Fibroblast of lung (primary cell): ENCODE measurements around the gene SCYL1. TPM values are rescaled to one million over a fixed set of nuclear protein-coding genes. Genes with fewer than 3 reads are reported as not detected.
A peak's percentile ranks its signal among the peaks of the same experiment; 100 is the strongest.
"Not testable (repeated sequence)": the region's sequence is repeated elsewhere in the genome, so short reads cannot be mapped to it uniquely, and the experiment has no call there.

ENCODE experiments used
- DNase-seq, 2 donors: peaks; one replicate each; pipeline versions ENCODE4 v3.0.0 to v3.0.0-alpha.2; 2010; ENCODE audit warnings: low read depth in 2 of 2
- H2AFZ ChIP-seq: 2 replicates; pipeline ENCODE4 v1.5.1; 2012; ENCODE audit warnings: low read length, control low read depth, inconsistent platforms
- H3K27ac ChIP-seq: 2 replicates; pipeline ENCODE4 v1.5.1; 2011; ENCODE audit warnings: low read length, control low read depth; ENCODE audit not compliant: insufficient read depth
- H3K27me3 ChIP-seq: 2 replicates; pipeline ENCODE4 v1.5.1; 2011; ENCODE audit warnings: mild to moderate bottlenecking, low read length; ENCODE audit not compliant: control insufficient read depth, insufficient read depth
- H3K36me3 ChIP-seq: 2 replicates; pipeline ENCODE4 v1.5.1; 2011; ENCODE audit warnings: low read length; ENCODE audit not compliant: control insufficient read depth, insufficient read depth
- H3K4me1 ChIP-seq: 2 replicates; pipeline ENCODE4 v1.5.1; 2011; ENCODE audit warnings: low read length; ENCODE audit not compliant: control insufficient read depth, insufficient read depth; ENCODE audit errors: extremely low read depth
- H3K4me2 ChIP-seq: 2 replicates; pipeline ENCODE4 v1.5.1; 2011; ENCODE audit warnings: low read length, control low read depth; ENCODE audit not compliant: insufficient read depth; ENCODE audit errors: extremely low read depth
- H3K4me3 ChIP-seq, 4 experiments: fragments of 200-600 bp in 1 of 4; sonication (generic) in 1 of 4; replicated peaks in 1 of 4; 2 replicates each; pipeline ENCODE4 v1.5.1; 2011 to 2016; ENCODE audit warnings: low read length in 4 of 4, low read depth in 3 of 4, mild to moderate bottlenecking in 3 of 4, control low read depth in 2 of 4, inconsistent platforms in 1 of 4, mixed read lengths in 1 of 4; ENCODE audit not compliant: insufficient read depth in 1 of 4; ENCODE audit errors: control extremely low read depth in 1 of 4
- H3K79me2 ChIP-seq: 2 replicates; pipeline ENCODE4 v1.5.1; 2012; ENCODE audit warnings: mild to moderate bottlenecking, low read length, inconsistent platforms; ENCODE audit not compliant: control insufficient read depth, insufficient read depth
- H3K9ac ChIP-seq: 2 replicates; pipeline ENCODE4 v1.5.1; 2011; ENCODE audit warnings: mild to moderate bottlenecking, low read length, control low read depth; ENCODE audit not compliant: insufficient read depth
- H3K9me3 ChIP-seq: 2 replicates; pipeline ENCODE4 v1.5.1; 2012; ENCODE audit warnings: low read depth, low read length; ENCODE audit not compliant: control insufficient read depth, insufficient read depth
- H4K20me1 ChIP-seq: 2 replicates; pipeline ENCODE4 v1.5.1; 2011; ENCODE audit warnings: low read length; ENCODE audit not compliant: control insufficient read depth, insufficient read depth; ENCODE audit errors: extremely low read depth
- CTCF ChIP-seq, 2 donors: IDR thresholded peaks in 1 of 2; conservative IDR thresholded peaks in 1 of 2; 1 replicate in 1 of 2; 2 replicates in 1 of 2; pipeline ENCODE4 v1.5.1; 2011 to 2012; ENCODE audit warnings: low read length in 2 of 2, control low read depth in 1 of 2, inconsistent platforms in 1 of 2, low read depth in 1 of 2, mild to moderate bottlenecking in 1 of 2
- EZH2 ChIP-seq: IDR thresholded peaks from 2 replicates; pipeline ENCODE4 v1.5.1; 2012; ENCODE audit warnings: low read length, control low read depth, mild to moderate bottlenecking; ENCODE audit errors: missing control alignments
- polyA plus RNA-seq, 2 donors: library from polyadenylated mRNA; depleted of rRNA in 1 of 2; stranded (reverse) in 1 of 2; unstranded in 1 of 2; fragments of >200 nt; gene quantifications; 2 replicates each; pipeline ENCODE4 v1.2.1, GENCODE V29; 2011 to 2012; ENCODE audit warnings: missing spikeins in 1 of 2
- total RNA-seq: library from RNA; depleted of rRNA; stranded (reverse); fragments of >200 nt; gene quantifications from 2 replicates; pipeline ENCODE4 v1.2.1, GENCODE V29; 2014

SCYL1 gene
- total and polyA plus RNA-seq, 2 donors (not counting 1 experiment from before 2014, with no cell fraction given): 58.2 to 84.6 TPM

- peaks cover 64% of the 10 kb centered on the region for H3K79me2 ChIP-seq
- H4K20me1 ChIP-seq: peaks cover 11% of the 10 kb centered on the region
These were observed 19.2 kb upstream of the SCYL1 start for GRCh38 chr11:65505466-65506289.

GRCh38 chr11:65506290-65506771 lies 18.6 kb upstream of the SCYL1 start:
- TF ChIP-seq EZH2 (no peak), CTCF (conservative IDR thresholded peaks at IDR 0.05 in 1 of 2, IDR thresholded peaks at IDR 0.05 in 1 of 2; ENCODE audit: low read depth in 1 of 2, low read length in 2 of 2) (no peak)
- H3K9ac ChIP-seq: peak overlapping the region; percentile 62
- H3K4me2 ChIP-seq: peak overlapping the region; percentile 79
- H3K36me3 ChIP-seq: peaks cover 5% of the 10 kb centered on the region
- H2AFZ ChIP-seq: no peak overlapping the region
- no peaks in the 10 kb centered on the region for H3K4me1 ChIP-seq
- peaks cover 11% of the 10 kb centered on the region for H4K20me1 ChIP-seq
- H3K27ac ChIP-seq: peak overlapping the region; percentile 100
- H3K27me3 ChIP-seq: no peaks in the 10 kb centered on the region
- no peak for DNase-seq
- H3K79me2 ChIP-seq: peaks cover 58% of the 10 kb centered on the region
- H3K9me3 ChIP-seq: no peaks in the 10 kb centered on the region
- peak overlapping the region; percentile 72 to 98 (median 76) for H3K4me3 ChIP-seq

More at GRCh38 chr11:65505466-65506289, 19.2 kb upstream of the SCYL1 start:
- H3K4me1 ChIP-seq: no peaks in the 10 kb centered on the region
- peak overlapping the region; percentile 100 for H3K27ac ChIP-seq
- no peaks in the 10 kb centered on the region for H3K9me3 ChIP-seq
- peak overlapping the region; percentile 72 to 98 (median 76) for H3K4me3 ChIP-seq
- H3K36me3 ChIP-seq: peaks cover 5% of the 10 kb centered on the region
- H3K4me2 ChIP-seq: peak overlapping the region; percentile 79
- TF ChIP-seq EZH2 (no peak), CTCF (conservative IDR thresholded peaks at IDR 0.05 in 1 of 2, IDR thresholded peaks at IDR 0.05 in 1 of 2; ENCODE audit: low read depth in 1 of 2, low read length in 2 of 2) (no peak)
- no peaks in the 10 kb centered on the region for H3K27me3 ChIP-seq
- H2AFZ ChIP-seq: no peak overlapping the region
- peak; percentile 34 to 58 for DNase-seq
- peak overlapping the region; percentile 97 for H3K9ac ChIP-seq

DNA sequence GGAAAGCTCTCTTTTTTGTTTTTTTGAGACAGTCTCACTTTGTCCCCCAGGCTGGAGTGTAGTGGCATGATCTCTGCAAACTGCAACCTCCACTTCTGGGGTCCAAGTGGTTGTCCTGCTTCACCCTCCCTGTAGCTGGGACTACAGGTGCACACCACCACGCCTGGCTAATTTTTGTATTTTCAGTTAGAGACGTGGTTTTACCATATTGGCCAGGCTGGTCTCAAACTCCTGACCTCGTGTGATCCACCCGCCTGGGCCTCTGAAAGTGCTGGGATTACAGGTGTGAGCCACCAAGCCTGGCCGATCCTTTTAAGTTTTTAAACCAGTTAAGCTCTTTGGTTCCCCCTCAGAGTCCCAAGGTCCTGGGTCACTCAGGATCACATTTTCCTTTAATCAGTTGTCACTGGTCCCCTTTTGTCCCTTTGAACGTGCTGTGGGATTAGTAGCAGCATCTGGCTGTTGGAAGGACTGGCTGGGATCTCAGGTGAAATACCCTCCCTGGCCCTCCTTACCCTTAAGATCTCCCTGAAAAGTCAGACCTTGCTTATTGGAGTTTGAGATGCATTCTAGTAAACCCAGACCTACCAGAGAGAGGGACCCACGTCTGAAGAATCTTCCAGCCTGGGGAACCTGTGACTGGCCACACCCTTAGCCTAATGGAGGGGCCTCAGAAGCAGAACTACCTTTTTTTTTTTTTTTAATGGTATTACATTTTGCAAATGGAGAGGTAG lies 17.9 kb upstream of the SCYL1 start:
- peak in 1 of 2 donors; percentile 57 for DNase-seq
- Histone ChIP-seq H3K27ac (peak overlapping the region; percentile 100), H4K20me1 (peaks cover 11% of the 10 kb centered on the region), H3K4me2 (peak overlapping the region; percentile 79), H3K4me1 (no peaks in the 10 kb centered on the region), H3K9ac (peak overlapping the region; percentile 62), H3K36me3 (peaks cover 5% of the 10 kb centered on the region), H3K9me3 (no peaks in the 10 kb centered on the region), H3K4me3 (peak overlapping the region in 3 of 4 experiments; percentile 72 to 98 (median 74)), H3K27me3 (no peaks in the 10 kb centered on the region), H2AFZ (no peak overlapping the region), H3K79me2 (peaks cover 52% of the 10 kb centered on the region)
- TF ChIP-seq EZH2 (no peak), CTCF (conservative IDR thresholded peaks at IDR 0.05 in 1 of 2, IDR thresholded peaks at IDR 0.05 in 1 of 2; ENCODE audit: low read depth in 1 of 2, low read length in 2 of 2) (no peak)

- H4K20me1 ChIP-seq, H3K9ac ChIP-seq, DNase-seq, H3K27ac ChIP-seq, H3K9me3 ChIP-seq, H3K4me1 ChIP-seq, H3K4me2 ChIP-seq, H3K79me2 ChIP-seq, H2AFZ ChIP-seq, H3K27me3 ChIP-seq, H3K36me3 ChIP-seq, H3K4me3 ChIP-seq: not testable (repeated sequence)
These were observed 12.6 kb upstream of the SCYL1 start for GRCh38 chr11:65512311-65512710.
